ENCODE data around the gene FBRSL1. TPM values are rescaled to one million over a fixed set of nuclear protein-coding genes. Genes with fewer than 3 reads are reported as not detected.

The FBRSL1 gene
- total and polyA plus RNA-seq, 2 donors from 2014 or later = 23.8 to 44.7 TPM

DNA sequence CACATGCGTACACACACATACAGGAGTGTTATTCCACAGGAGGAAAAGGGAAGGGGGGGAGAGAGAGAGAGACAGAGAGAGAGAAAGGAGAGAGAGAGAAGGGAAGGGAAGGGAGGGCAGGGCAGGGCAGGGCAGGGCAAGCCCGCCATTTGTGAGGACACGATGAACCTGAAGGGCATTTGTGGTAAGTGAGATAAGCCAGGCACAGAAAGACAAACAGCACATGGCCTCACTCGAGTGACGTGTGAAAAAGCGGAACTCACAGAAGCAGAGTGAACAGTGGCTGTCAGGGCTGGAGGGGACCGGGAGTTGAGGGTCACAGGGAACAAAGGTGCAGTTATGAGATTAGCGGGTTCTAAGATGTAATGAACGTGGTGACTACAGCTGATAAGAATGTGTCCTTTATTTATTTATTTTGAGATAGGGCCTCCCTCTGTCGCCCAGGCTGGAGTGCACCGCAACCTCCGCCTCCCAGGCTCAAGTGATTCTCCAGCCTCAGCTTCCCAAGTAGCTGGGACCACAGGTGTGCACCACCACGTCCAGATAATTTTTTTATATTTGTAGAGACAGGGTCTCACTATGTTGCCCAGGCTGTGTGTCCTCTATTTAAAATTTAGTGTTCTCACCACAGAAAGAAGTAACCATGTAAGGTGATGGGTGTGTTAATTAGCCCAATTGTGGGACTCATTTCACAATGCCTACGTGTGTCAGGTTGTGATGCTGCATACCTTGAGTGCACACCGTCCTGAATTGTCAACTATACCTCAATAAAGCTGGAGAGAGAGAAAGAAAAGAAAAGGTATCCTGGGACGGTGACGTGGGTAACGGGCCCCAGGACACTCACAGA, 18.7 kb upstream of the FBRSL1 start:
- H3K27ac ChIP-seq (ENCODE audit: low read depth in 2 of 2, low read length in 2 of 2) = no peak overlapping the region
- no peak for FAIRE-seq
- TF ChIP-seq, protein P1, sequence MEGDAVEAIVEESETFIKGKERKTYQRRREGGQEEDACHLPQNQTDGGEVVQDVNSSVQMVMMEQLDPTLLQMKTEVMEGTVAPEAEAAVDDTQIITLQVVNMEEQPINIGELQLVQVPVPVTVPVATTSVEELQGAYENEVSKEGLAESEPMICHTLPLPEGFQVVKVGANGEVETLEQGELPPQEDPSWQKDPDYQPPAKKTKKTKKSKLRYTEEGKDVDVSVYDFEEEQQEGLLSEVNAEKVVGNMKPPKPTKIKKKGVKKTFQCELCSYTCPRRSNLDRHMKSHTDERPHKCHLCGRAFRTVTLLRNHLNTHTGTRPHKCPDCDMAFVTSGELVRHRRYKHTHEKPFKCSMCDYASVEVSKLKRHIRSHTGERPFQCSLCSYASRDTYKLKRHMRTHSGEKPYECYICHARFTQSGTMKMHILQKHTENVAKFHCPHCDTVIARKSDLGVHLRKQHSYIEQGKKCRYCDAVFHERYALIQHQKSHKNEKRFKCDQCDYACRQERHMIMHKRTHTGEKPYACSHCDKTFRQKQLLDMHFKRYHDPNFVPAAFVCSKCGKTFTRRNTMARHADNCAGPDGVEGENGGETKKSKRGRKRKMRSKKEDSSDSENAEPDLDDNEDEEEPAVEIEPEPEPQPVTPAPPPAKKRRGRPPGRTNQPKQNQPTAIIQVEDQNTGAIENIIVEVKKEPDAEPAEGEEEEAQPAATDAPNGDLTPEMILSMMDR (IDR thresholded peaks at IDR 0.05; ENCODE audit: borderline replicate concordance, extremely low read depth, insufficient read depth) = no peak

DNA sequence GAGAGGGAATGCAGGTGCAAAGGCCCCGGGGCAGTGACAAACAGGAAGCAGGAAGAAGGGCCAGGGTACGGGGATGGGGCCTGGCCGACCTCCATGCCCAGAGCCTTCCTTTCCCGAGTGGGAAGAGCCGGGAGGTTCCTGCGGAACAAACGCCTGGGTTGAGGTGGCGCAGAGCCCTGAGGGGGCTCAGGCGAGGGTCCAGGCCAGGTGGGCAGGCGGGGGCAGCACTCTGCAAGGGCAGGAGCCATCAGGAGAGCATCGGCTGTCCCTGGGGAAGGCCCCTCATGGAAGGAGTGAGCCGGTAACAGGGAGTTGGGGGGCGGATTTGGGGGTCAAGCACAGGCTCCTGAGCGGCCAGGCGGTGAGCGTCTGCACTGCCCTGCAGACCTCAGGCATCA, 18.1 kb upstream of the FBRSL1 start:
- H3K4me3 ChIP-seq (ENCODE audit: low read length in 3 of 3) = no peak overlapping the region
- H3K4me1 ChIP-seq (ENCODE audit: control insufficient read depth in 2 of 3, insufficient read depth in 2 of 3, low read depth in 1 of 3, low read length in 3 of 3) = no peaks in the 10 kb centered on the region
- no peak overlapping the region for H3K9ac ChIP-seq (ENCODE audit: low read length in 3 of 3)
- no peaks in the 10 kb centered on the region for H3K9me3 ChIP-seq (ENCODE audit: control insufficient read depth in 2 of 3, insufficient read depth in 1 of 3, low read length in 3 of 3)
- FAIRE-seq (no peak), DNase-seq (peak in 1 of 5 donors; percentile 67)
- intact Hi-C loops (cut with DNase I) = no loop called here
- TF ChIP-seq, protein P1 (IDR thresholded peaks at IDR 0.05; ENCODE audit: borderline replicate concordance, extremely low read depth, insufficient read depth) = no peak
- no peak overlapping the region for H3K27ac ChIP-seq (ENCODE audit: low read depth in 2 of 2, low read length in 2 of 2)
- H3K36me3 ChIP-seq (ENCODE audit: control insufficient read depth in 2 of 3, insufficient read depth in 3 of 3, low read length in 3 of 3) = no peaks in the 10 kb centered on the region
- no peaks in the 10 kb centered on the region for H3K27me3 ChIP-seq (ENCODE audit: control insufficient read depth, insufficient read depth, low read length)

More for the DNA sequence above, 18.7 kb upstream of the FBRSL1 start:
- no peaks in the 10 kb centered on the region for H3K4me1 ChIP-seq (ENCODE audit: control insufficient read depth in 2 of 3, insufficient read depth in 2 of 3, low read depth in 1 of 3, low read length in 3 of 3)
- H3K27me3 ChIP-seq (ENCODE audit: control insufficient read depth, insufficient read depth, low read length) = no peaks in the 10 kb centered on the region
- H3K4me3 ChIP-seq (ENCODE audit: low read length in 3 of 3) = no peak overlapping the region
- intact Hi-C loops (cut with DNase I) = no loop called here
- H3K9ac ChIP-seq (ENCODE audit: low read length in 3 of 3) = no peak overlapping the region
- DNase-seq = peak in 1 of 5 donors; percentile 45
- no peaks in the 10 kb centered on the region for H3K9me3 ChIP-seq (ENCODE audit: control insufficient read depth in 2 of 3, insufficient read depth in 1 of 3, low read length in 3 of 3)
- H3K36me3 ChIP-seq (ENCODE audit: control insufficient read depth in 2 of 3, insufficient read depth in 3 of 3, low read length in 3 of 3) = no peaks in the 10 kb centered on the region

DNA sequence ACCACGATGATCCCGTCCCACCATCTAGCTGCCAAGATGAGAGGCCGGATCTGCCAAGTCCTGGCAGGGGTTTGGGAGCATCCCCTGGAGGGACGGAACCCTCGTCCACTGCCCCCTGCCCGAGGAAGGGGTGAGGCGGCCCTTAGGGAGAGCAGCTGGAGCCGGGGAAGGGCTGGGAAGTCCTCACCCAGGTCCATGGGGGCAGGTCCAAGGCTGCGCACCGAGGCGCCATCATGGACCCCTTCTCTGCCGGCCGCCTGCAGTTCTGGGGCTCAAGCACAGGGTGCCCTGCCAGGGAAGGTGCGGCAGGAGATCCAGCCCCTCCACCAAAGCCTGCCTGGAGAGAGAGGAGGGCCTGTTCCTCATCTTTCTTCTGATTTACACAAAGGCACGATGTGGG, 17.6 kb upstream of the FBRSL1 start:
- intact Hi-C loops (cut with DNase I) = no loop called here
- no peaks in the 10 kb centered on the region for H3K9me3 ChIP-seq (ENCODE audit: control insufficient read depth in 2 of 3, insufficient read depth in 1 of 3, low read length in 3 of 3)
- H3K4me3 ChIP-seq (ENCODE audit: low read length in 3 of 3) = no peak overlapping the region
- TF ChIP-seq, protein P1 (IDR thresholded peaks at IDR 0.05; ENCODE audit: borderline replicate concordance, extremely low read depth, insufficient read depth) = no peak
- DNase-seq = peak in 1 of 5 donors; percentile 74
- H3K9ac ChIP-seq (ENCODE audit: low read length in 3 of 3) = no peak overlapping the region
- H3K27me3 ChIP-seq (ENCODE audit: control insufficient read depth, insufficient read depth, low read length) = no peaks in the 10 kb centered on the region
- no peak for FAIRE-seq
- no peak overlapping the region for H3K27ac ChIP-seq (ENCODE audit: low read depth in 2 of 2, low read length in 2 of 2)
- H3K4me1 ChIP-seq (ENCODE audit: control insufficient read depth in 2 of 3, insufficient read depth in 2 of 3, low read depth in 1 of 3, low read length in 3 of 3) = no peaks in the 10 kb centered on the region
- H3K36me3 ChIP-seq (ENCODE audit: control insufficient read depth in 2 of 3, insufficient read depth in 3 of 3, low read length in 3 of 3) = no peaks in the 10 kb centered on the region
